B cell (primary cell): Measurements from ENCODE around the gene BCL2L15. TPM values are rescaled to one million over a fixed set of nuclear protein-coding genes. Genes with fewer than 3 reads are reported as not detected.
A peak's percentile ranks its signal among the peaks of the same experiment; 100 is the strongest.

Source experiments
- ATAC-seq: fragments of 200-7000 bp; cut with Tn5 transposase; one replicate; pipeline ENCODE4 v1.10.0; 2021; ENCODE audit warnings: low read depth, mild to moderate bottlenecking, moderate number of reproducible peaks, moderate library complexity
- CTCF ChIA-PET: fragments of 350-600 bp; sonication (Branson Sonifier 250); formaldehyde crosslinking; loops from one replicate; lab custom pipeline; 2021; ENCODE audit warnings: antibody characterized with exemption, inconsistent platforms; lab: Charles Lee
- POLR2A ChIA-PET: fragments of 350-600 bp; sonication (Branson Sonifier 250); formaldehyde crosslinking; loops from one replicate; lab custom pipeline; 2021; ENCODE audit warnings: antibody characterized with exemption; lab: Charles Lee
- DNase-seq: peaks from one replicate; pipeline ENCODE4 v3.0.0; 2013
- H2AFZ ChIP-seq: 2 replicates; pipeline ENCODE4 v1.6.1; 2012; ENCODE audit warnings: mild to moderate bottlenecking, low read depth, low read length; ENCODE audit not compliant: insufficient read depth, poor library complexity, severe bottlenecking
- H3K27ac ChIP-seq, 2 donors: 1 replicate in 1 of 2; 2 replicates in 1 of 2; pipeline ENCODE4 v1.5.1; 2012 to 2013; ENCODE audit warnings: low read length in 2 of 2, mild to moderate bottlenecking in 2 of 2, moderate library complexity in 1 of 2
- H3K27me3 ChIP-seq, 4 experiments: fragments of 200-600 bp in 1 of 4; sonication (generic) in 1 of 4; replicated peaks in 1 of 4; 1 replicate in 2 of 4; 2 replicates in 2 of 4; pipeline versions ENCODE4 v1.6.1 to v1.7.0; 2013 to 2016; ENCODE audit warnings: low read length in 3 of 4, mild to moderate bottlenecking in 2 of 4, mixed read lengths in 1 of 4, moderate library complexity in 1 of 4; ENCODE audit not compliant: insufficient read depth in 4 of 4, control insufficient read depth in 3 of 4; ENCODE audit errors: control extremely low read depth in 1 of 4
- H3K36me3 ChIP-seq, 2 experiments: replicated peaks in 1 of 2; 1 replicate in 1 of 2; 2 replicates in 1 of 2; pipeline versions ENCODE4 v1.6.1 to v1.7.1; 2013; ENCODE audit warnings: low read length in 1 of 2; ENCODE audit not compliant: insufficient read depth in 2 of 2, control insufficient read depth in 1 of 2; ENCODE audit errors: control extremely low read depth in 1 of 2, extremely low read depth in 1 of 2
- H3K4me1 ChIP-seq, 2 donors: fragments of 200-600 bp in 1 of 2; sonication (generic) in 1 of 2; 1 replicate in 1 of 2; 2 replicates in 1 of 2; pipeline versions ENCODE4 v1.5.1 to v1.6.1; 2013 to 2017; ENCODE audit warnings: low read length in 2 of 2; ENCODE audit not compliant: control insufficient read depth in 2 of 2, insufficient read depth in 2 of 2
- H3K4me2 ChIP-seq: replicated peaks from 2 replicates; pipeline ENCODE3; 2012; ENCODE audit warnings: mild to moderate bottlenecking, low read depth, low read length; ENCODE audit not compliant: poor library complexity, severe bottlenecking
- H3K4me3 ChIP-seq, 5 experiments: fragments of 200-600 bp in 1 of 5; sonication (generic) in 1 of 5; 1 replicate in 3 of 5; 2 replicates in 2 of 5; pipeline versions ENCODE4 v1.5.1 to v1.7.0; 2011 to 2016; ENCODE audit warnings: low read length in 4 of 5, mild to moderate bottlenecking in 4 of 5, low read depth in 2 of 5, control low read depth in 1 of 5, moderate library complexity in 1 of 5; ENCODE audit not compliant: insufficient read depth in 1 of 5; ENCODE audit errors: control extremely low read depth in 1 of 5, extremely low read depth in 1 of 5
- H3K79me2 ChIP-seq: fragments of 200-600 bp; sonication (generic); one replicate; pipeline ENCODE4 v1.6.0; 2016; ENCODE audit warnings: low read length; ENCODE audit not compliant: control insufficient read depth, insufficient read depth
- H3K9ac ChIP-seq: fragments of 200-600 bp; sonication (generic); 2 replicates; pipeline ENCODE4 v1.6.1; 2017; ENCODE audit warnings: mild to moderate bottlenecking, low read length, moderate library complexity
- H3K9me3 ChIP-seq, 3 donors: one replicate each; pipeline versions ENCODE4 v1.6.1 to v1.7.1; 2013; ENCODE audit warnings: low read length in 2 of 3; ENCODE audit not compliant: control insufficient read depth in 2 of 3, insufficient read depth in 1 of 3; ENCODE audit errors: control extremely low read depth in 1 of 3
- H4K20me1 ChIP-seq: 2 replicates; pipeline ENCODE4 v1.6.0; 2012; ENCODE audit warnings: mild to moderate bottlenecking, low read length; ENCODE audit not compliant: insufficient read depth, control insufficient read depth, poor library complexity, severe bottlenecking
- H3K27ac Mint-ChIP-seq: one replicate; pipeline ENCODE4 v1.8.0; 2021; ENCODE audit warnings: mixed read lengths
- H3K27me3 Mint-ChIP-seq: one replicate; pipeline ENCODE4 v1.8.0; 2021; ENCODE audit warnings: mixed read lengths
- H3K4me1 Mint-ChIP-seq: one replicate; pipeline ENCODE4 v1.8.0; 2021; ENCODE audit warnings: mixed read lengths
- H3K4me3 Mint-ChIP-seq: one replicate; pipeline ENCODE4 v1.8.0; 2021; ENCODE audit warnings: mixed read lengths
- H3K9me3 Mint-ChIP-seq: one replicate; pipeline ENCODE4 v1.8.0; 2022; ENCODE audit warnings: mixed read lengths; ENCODE audit not compliant: insufficient read depth
- CTCF ChIP-seq: fragments of 200-600 bp; IDR thresholded peaks from one replicate; pipeline ENCODE4 v1.8.0; 2022; ENCODE audit warnings: antibody characterized with exemption, mild to moderate bottlenecking
- EZH2 ChIP-seq: IDR thresholded peaks from 2 replicates; pipeline ENCODE4 v1.6.1; 2012; ENCODE audit warnings: borderline replicate concordance, low read depth, mild to moderate bottlenecking, moderate library complexity, low read length; ENCODE audit not compliant: insufficient read depth, poor library complexity, severe bottlenecking
- WGBS: methylation state at CpG from one replicate; pipeline ENCODE4 v1.1.5; 2013; ENCODE audit warnings: missing lambda C conversion rate; ENCODE audit not compliant: insufficient coverage; 5-methylcytosine and 5-hydroxymethylcytosine counted together
- intact Hi-C: fragments of 100-400 bp; cut with micrococcal nuclease; formaldehyde crosslinking; loops from one replicate; pipeline ENCODE4 v1.10.0; 2022
- polyA plus RNA-seq: library from polyadenylated mRNA; depleted of rRNA; stranded (reverse); fragments of >200 nt; gene quantifications from 2 replicates; pipeline ENCODE4 v1.2.3, GENCODE V29; 2012
- total RNA-seq, 2 donors: library from RNA; stranded (reverse); fragments of 120-200 nt in 1 of 2; gene quantifications; 1 replicate in 1 of 2; 2 replicates in 1 of 2; pipeline versions ENCODE4 v1.2.3 to v1.2.4, GENCODE V29; 2013 to 2022

The BCL2L15 gene
- total and polyA plus RNA-seq, 2 donors (not counting 1 experiment from before 2014, with no cell fraction given): 0.63 to 1.6 TPM

GRCh38 chr1:113904293-113904673 is 16.9 kb upstream of the BCL2L15 start:
- intact Hi-C loops: loop anchor here (1.0 to 10.0 kb wide), 2 partner anchors 45 to 1189 kb away; partner anchors contain the start of gene PPM1J
- Mint-ChIP-seq H3K9me3 (no peaks in the 10 kb centered on the region), H3K4me1 (peaks cover 43% of the 10 kb centered on the region), H3K27me3 (no peaks in the 10 kb centered on the region), H3K27ac (peak overlapping the region; percentile 99), H3K4me3 (peak overlapping the region; percentile 92)
- peak overlapping the region; percentile 87 to 98 (median 92) for H3K4me3 ChIP-seq
- H3K9ac ChIP-seq: peak overlapping the region; percentile 85
- peaks cover 41% of the 10 kb centered on the region for H3K79me2 ChIP-seq
- TF ChIP-seq CTCF (no peak), EZH2 (no peak)
- H3K4me1 ChIP-seq: peaks cover 32 to 39% of the 10 kb centered on the region in 2 donors
- ChIA-PET CTCF (interaction anchor here (0.8 to 5.6 kb wide), 14 partner anchors 12 to 1189 kb away, joined by 3 to 94 read pairs (median 6); partner anchors contain the start of genes HIPK1 and PPM1J), POLR2A (interaction anchor here (1.0 to 3.5 kb wide), 5 partner anchors 25 to 92 kb away, joined by 4 to 50 read pairs (median 5); partner anchors contain the start of genes HIPK1 and RSBN1)
- peak overlapping the region; percentile 87 to 93 for H3K27ac ChIP-seq
- DNase-seq (no peak), ATAC-seq (peak; percentile 11)
- H4K20me1 ChIP-seq: no peaks in the 10 kb centered on the region
- no peaks in the 10 kb centered on the region for H3K27me3 ChIP-seq
- peak overlapping the region; percentile 96 for H2AFZ ChIP-seq
- 0% methylated on average over 9 of the region's 11 CpGs for WGBS
- peak overlapping the region; percentile 83 for H3K4me2 ChIP-seq
- peaks cover 3 to 40% of the 10 kb centered on the region in 2 experiments for H3K36me3 ChIP-seq
- no peaks in the 10 kb centered on the region for H3K9me3 ChIP-seq
